ENCODE data around the gene GPLD1.
"Not testable (repeated sequence)": the region's sequence is repeated elsewhere in the genome, so short reads cannot be mapped to it uniquely, and the experiment has no call there.

The GPLD1 gene

DNA sequence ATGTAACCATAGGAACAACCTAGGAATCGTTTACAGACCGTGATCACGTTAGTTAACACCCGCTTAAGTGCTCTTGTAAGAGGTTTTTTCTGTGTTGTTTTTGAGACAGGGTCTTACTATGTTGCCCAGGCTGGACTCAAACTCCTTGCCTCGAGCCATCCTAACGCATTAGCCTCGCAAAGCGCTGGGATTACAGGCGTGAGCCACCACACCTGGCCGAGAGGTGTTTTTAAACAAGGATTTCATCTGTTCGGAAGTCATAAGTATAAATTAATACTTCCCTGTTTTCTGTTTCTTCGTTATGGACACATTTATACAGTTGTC is 85.9 kb downstream of the GPLD1 start:
- TF ChIP-seq CTCF (IDR thresholded peaks at IDR 0.05; ENCODE audit: borderline replicate concordance, control extremely low read depth, extremely low read depth, insufficient read depth, missing control alignments), result no peak
- no peak for DNase-seq (ENCODE audit: low spot score)
- in situ Hi-C loops (cut with MboI; ENCODE audit: low sequenced_read_pairs, unreplicated experiment), result no loop called here

DNA sequence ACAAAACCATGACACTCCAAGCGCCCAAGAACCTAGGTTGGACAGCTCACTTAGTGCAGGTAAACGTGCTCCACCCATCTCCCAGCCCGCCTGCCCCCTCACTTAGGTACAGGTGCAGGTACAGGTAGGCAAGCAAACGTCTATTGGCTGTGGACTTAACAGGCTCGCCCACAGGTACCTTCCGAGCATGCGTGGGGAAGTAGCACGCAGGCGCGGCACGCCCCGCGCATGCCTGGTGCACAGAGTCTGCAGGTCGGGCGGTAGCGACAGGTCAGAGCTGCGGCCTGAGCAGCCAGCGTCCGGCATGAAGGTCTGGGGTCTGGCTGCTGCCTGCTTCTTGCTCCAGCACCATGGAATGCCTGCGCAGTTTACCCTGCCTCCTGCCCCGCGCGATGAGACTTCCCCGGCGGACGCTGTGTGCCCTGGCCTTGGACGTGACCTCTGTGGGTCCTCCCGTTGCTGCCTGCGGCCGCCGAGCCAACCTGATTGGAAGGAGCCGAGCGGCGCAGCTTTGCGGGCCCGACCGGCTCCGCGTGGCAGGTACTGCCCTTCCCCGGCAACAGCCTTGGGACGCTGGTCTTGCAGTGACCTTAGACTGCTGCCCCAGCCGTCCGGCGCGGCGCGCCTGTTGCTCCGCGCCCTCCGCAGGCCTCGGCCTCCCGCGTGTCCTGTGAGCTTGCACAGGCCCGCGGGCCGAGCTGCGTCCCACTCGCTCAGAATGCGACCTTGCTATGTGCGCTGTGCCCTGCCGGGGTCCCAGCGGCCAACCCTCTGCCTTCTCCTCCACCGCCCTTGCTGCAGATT is 86.5 kb downstream of the GPLD1 start, which contains the start of gene MRS2:
MRS2 (plus strand) TSS at position 240 of the 804 bp plus-strand sequence; CDS start at position 351, 111 bp downstream.
- peak; percentile 91 for DNase-seq (ENCODE audit: low spot score)
- no peak for TF ChIP-seq CTCF (IDR thresholded peaks at IDR 0.05; ENCODE audit: borderline replicate concordance, control extremely low read depth, extremely low read depth, insufficient read depth, missing control alignments)
- in situ Hi-C loops (cut with MboI; ENCODE audit: low sequenced_read_pairs, unreplicated experiment), result no loop called here

DNA sequence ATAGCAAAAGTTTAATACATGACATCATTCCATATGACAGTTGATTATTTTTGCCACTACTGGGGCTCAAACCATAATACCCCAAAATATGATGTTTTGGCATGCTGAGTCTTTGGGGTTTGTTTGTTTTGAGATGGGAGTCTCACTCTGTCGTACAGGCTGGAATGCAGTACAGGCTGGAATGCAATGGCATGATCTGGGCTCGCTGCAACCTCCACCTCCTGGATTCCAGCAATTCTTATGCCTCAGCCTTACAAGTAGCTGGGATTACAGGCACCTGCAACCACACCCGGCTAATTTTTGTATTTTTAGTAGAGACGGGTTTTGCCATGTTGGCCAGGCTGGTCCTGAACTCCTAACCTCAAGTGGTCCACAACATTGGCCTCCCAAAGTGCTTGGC is 87.9 kb downstream of the GPLD1 start:
- TF ChIP-seq CTCF (IDR thresholded peaks at IDR 0.05; ENCODE audit: borderline replicate concordance, control extremely low read depth, extremely low read depth, insufficient read depth, missing control alignments), result no peak
- DNase-seq (ENCODE audit: low spot score), result no peak
- in situ Hi-C loops (cut with MboI; ENCODE audit: low sequenced_read_pairs, unreplicated experiment), result no loop called here

DNA sequence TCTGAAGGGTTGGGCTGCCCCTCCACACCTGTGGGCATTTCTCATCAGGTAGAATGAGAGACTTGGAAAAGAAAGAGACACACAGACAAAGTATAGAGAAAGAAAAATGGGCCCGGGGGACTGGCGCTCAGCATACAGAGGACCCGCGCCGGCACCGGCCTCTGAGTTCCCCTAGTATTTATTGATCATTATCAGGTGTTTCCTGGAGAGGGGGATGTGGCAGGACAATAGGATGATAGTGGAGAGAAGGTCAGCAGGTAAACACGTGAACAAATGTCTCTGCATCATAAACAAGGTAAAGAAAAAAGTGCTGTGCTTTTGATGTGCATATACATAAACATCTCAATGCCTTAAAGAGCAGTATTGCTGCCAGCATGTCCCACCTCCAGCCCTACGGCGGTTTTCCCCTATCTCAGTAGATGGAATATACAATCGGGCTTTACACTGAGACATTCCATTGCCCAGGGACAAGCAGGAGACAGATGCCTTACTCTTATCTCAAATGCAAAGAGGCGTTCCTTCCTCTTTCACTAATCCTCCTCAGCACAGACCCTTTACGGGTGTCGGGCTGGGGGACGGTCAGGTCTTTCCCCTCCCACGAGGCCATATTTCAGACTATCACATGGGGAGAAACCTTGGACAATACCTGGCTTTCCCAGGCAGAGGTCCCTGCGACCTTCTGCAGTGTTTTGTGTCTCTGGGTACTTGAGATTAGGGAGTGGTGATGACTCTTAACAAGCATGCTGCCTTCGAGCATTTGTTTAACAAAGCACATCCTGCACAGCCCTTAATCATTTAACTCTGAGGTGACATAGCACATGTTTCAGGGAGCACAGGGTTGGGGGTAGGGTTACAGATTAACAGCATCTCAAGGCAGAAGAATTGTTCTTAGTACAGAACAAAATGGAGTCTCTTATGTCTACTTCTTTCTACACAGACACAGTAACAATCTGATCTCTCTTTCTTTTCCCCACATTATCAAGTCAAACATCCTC is 89.0 kb downstream of the GPLD1 start:
- DNase-seq (ENCODE audit: low spot score); in situ Hi-C loops (cut with MboI; ENCODE audit: low sequenced_read_pairs, unreplicated experiment): not testable (repeated sequence)

DNA sequence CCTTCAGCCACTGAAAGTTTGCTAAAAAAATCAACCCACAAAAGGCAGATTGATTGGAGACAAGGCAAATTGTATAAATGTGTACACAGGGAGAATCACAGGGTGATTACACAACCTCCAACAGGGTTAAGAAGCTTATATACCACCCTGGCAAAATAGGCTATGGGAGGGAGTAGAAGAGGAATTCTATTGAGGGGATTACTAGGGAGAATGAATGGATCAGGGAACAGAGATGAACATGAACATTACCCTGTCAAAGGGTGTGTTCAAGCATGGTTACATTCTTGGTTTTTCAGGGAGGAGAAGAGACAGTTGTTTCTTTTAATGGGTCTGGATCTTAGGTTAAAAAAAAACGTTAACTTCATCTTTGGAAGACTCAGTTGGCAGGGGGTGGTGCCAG is 91.7 kb downstream of the GPLD1 start:
- TF ChIP-seq CTCF (IDR thresholded peaks at IDR 0.05; ENCODE audit: borderline replicate concordance, control extremely low read depth, extremely low read depth, insufficient read depth, missing control alignments), result no peak
- no peak for DNase-seq (ENCODE audit: low spot score)
- in situ Hi-C loops (cut with MboI; ENCODE audit: low sequenced_read_pairs, unreplicated experiment), result no loop called here

GRCh38 chr6:24396824-24397223 is 92.6 kb downstream of the GPLD1 start:
- no peak for DNase-seq (ENCODE audit: low spot score)
- in situ Hi-C loops (cut with MboI; ENCODE audit: low sequenced_read_pairs, unreplicated experiment), result no loop called here
- TF ChIP-seq CTCF (IDR thresholded peaks at IDR 0.05; ENCODE audit: borderline replicate concordance, control extremely low read depth, extremely low read depth, insufficient read depth, missing control alignments), result no peak

All from GM13976 (cell line).